Natural killer cell (primary cell): ENCODE data around the gene GALNT4. TPM values are rescaled to one million over a fixed set of nuclear protein-coding genes. Genes with fewer than 3 reads are reported as not detected.

Source experiments
- ATAC-seq, 3 donors: fragments of 150-1000 bp in 2 of 3; fragments of 200-7000 bp in 1 of 3; cut with Tn5 transposase; 1 replicate in 1 of 3; 2 replicates in 2 of 3; pipeline ENCODE4 v1.10.0; 2021; ENCODE audit warnings: mild to moderate bottlenecking in 2 of 3, moderate library complexity in 2 of 3
- DNase-seq, 2 donors: peaks; one replicate each; pipeline versions ENCODE4 v3.0.0 to v3.0.0-alpha.2; 2013 to 2021; ENCODE audit warnings: mixed read lengths in 1 of 2
- H3K27ac ChIP-seq: one replicate; pipeline ENCODE4 v1.5.1; 2013; ENCODE audit warnings: mild to moderate bottlenecking, low read length
- H3K27me3 ChIP-seq: one replicate; pipeline ENCODE4 v1.6.1; 2013; ENCODE audit warnings: low read length; ENCODE audit not compliant: control insufficient read depth, insufficient read depth
- H3K36me3 ChIP-seq: one replicate; pipeline ENCODE4 v1.6.1; 2013; ENCODE audit warnings: low read length; ENCODE audit not compliant: control insufficient read depth, insufficient read depth
- H3K4me1 ChIP-seq: one replicate; pipeline ENCODE4 v1.6.1; 2013; ENCODE audit warnings: low read length; ENCODE audit not compliant: control insufficient read depth, insufficient read depth
- H3K4me3 ChIP-seq: one replicate; pipeline ENCODE4 v1.5.1; 2013; ENCODE audit warnings: low read length
- H3K9me3 ChIP-seq: one replicate; pipeline ENCODE4 v1.6.1; 2013; ENCODE audit warnings: low read length; ENCODE audit not compliant: control insufficient read depth, insufficient read depth
- H3K27ac Mint-ChIP-seq, 2 donors: one replicate each; pipeline ENCODE4 v1.8.0; 2022; ENCODE audit warnings: mild to moderate bottlenecking in 2 of 2, mixed read lengths in 2 of 2, moderate library complexity in 1 of 2
- H3K27me3 Mint-ChIP-seq, 2 donors: one replicate each; pipeline ENCODE4 v1.8.0; 2022; ENCODE audit warnings: low read depth in 2 of 2, mixed read lengths in 2 of 2
- H3K36me3 Mint-ChIP-seq: one replicate; pipeline ENCODE4 v1.8.0; 2022; ENCODE audit warnings: mixed read lengths
- H3K4me1 Mint-ChIP-seq, 2 donors: one replicate each; pipeline ENCODE4 v1.8.0; 2022; ENCODE audit warnings: mixed read lengths in 2 of 2
- H3K4me3 Mint-ChIP-seq: one replicate; pipeline ENCODE4 v1.8.0; 2022; ENCODE audit warnings: mild to moderate bottlenecking, moderate library complexity, mixed read lengths
- H3K9me3 Mint-ChIP-seq, 2 donors: one replicate each; pipeline ENCODE4 v1.8.0; 2022; ENCODE audit warnings: mixed read lengths in 2 of 2
- CTCF ChIP-seq: fragments of 200-600 bp; IDR thresholded peaks from one replicate; pipeline ENCODE4 v1.8.0; 2022; ENCODE audit warnings: antibody characterized with exemption
- WGBS: methylation state at CpG from one replicate; pipeline ENCODE4 v1.1.7; 2013; ENCODE audit warnings: missing lambda C conversion rate; ENCODE audit not compliant: insufficient coverage; 5-methylcytosine and 5-hydroxymethylcytosine counted together
- intact Hi-C: fragments of 100-400 bp; cut with micrococcal nuclease; formaldehyde crosslinking; loops from one replicate; pipeline ENCODE4 v1.14.2; 2022
- total RNA-seq, 4 donors: library from RNA; stranded (reverse); fragments of 120-200 nt in 1 of 4; gene quantifications; one replicate each; pipeline versions ENCODE4 v1.2.3 to v1.2.4, GENCODE V29; 2013 to 2022

Gene GALNT4
- total RNA-seq, 3 donors from 2014 or later (not counting 1 experiment from before 2014, with no cell fraction given) = 14.3 to 19.9 (median 18.7) TPM

- Histone ChIP-seq H3K36me3 (no peaks in the 10 kb centered on the region), H3K27ac (no peak overlapping the region), H3K27me3 (no peaks in the 10 kb centered on the region), H3K9me3 (no peaks in the 10 kb centered on the region), H3K4me3 (no peak overlapping the region), H3K4me1 (no peaks in the 10 kb centered on the region)
- H3K27me3 Mint-ChIP-seq = peaks cover 0 to 7% of the 10 kb centered on the region in 2 donors
- H3K27ac Mint-ChIP-seq = no peak overlapping the region
- no peak for TF ChIP-seq CTCF
- H3K4me1 Mint-ChIP-seq = no peaks in the 10 kb centered on the region
- intact Hi-C loops = no loop called here
- 92% methylated on average over 10 of the region's 10 CpGs for WGBS
- no peak for DNase-seq
- no peak for ATAC-seq
- H3K9me3 Mint-ChIP-seq = no peaks in the 10 kb centered on the region
- H3K4me3 Mint-ChIP-seq = no peak overlapping the region
- H3K36me3 Mint-ChIP-seq = no peaks in the 10 kb centered on the region
Observed at GRCh38 chr12:89559753-89560152, 35.2 kb upstream of the GALNT4 start.

- H3K4me3 ChIP-seq = no peak overlapping the region
Observed at GRCh38 chr12:89556976-89557375, 32.4 kb upstream of the GALNT4 start.

GRCh38 chr12:89552376-89552775, 27.8 kb upstream of the GALNT4 start:
- TF ChIP-seq CTCF = no peak
- WGBS = 86% methylated on average over 1 of the region's 1 CpG

More at GRCh38 chr12:89556976-89557375, 32.4 kb upstream of the GALNT4 start:
- no peak overlapping the region for H3K27ac ChIP-seq
- ATAC-seq (no peak), DNase-seq (no peak)
- H3K4me1 ChIP-seq = no peaks in the 10 kb centered on the region
- Mint-ChIP-seq H3K27me3 (peaks cover 0 to 7% of the 10 kb centered on the region in 2 donors), H3K9me3 (no peaks in the 10 kb centered on the region), H3K27ac (no peak overlapping the region), H3K36me3 (no peaks in the 10 kb centered on the region), H3K4me1 (no peaks in the 10 kb centered on the region), H3K4me3 (no peak overlapping the region)
- intact Hi-C loops = no loop called here
- H3K36me3 ChIP-seq = no peaks in the 10 kb centered on the region
- WGBS = 92% methylated on average over 2 of the region's 2 CpGs
- H3K27me3 ChIP-seq = no peaks in the 10 kb centered on the region
- H3K9me3 ChIP-seq = no peaks in the 10 kb centered on the region
- no peak for TF ChIP-seq CTCF

GRCh38 chr12:89551747-89552146, 27.2 kb upstream of the GALNT4 start:
- Histone ChIP-seq H3K9me3 (no peaks in the 10 kb centered on the region), H3K27me3 (no peaks in the 10 kb centered on the region), H3K36me3 (no peaks in the 10 kb centered on the region), H3K27ac (no peak overlapping the region), H3K4me3 (no peak overlapping the region), H3K4me1 (no peaks in the 10 kb centered on the region)
- Mint-ChIP-seq H3K27ac (no peak overlapping the region), H3K4me3 (no peak overlapping the region), H3K9me3 (no peaks in the 10 kb centered on the region), H3K27me3 (peaks cover 0 to 4% of the 10 kb centered on the region in 2 donors), H3K36me3 (no peaks in the 10 kb centered on the region), H3K4me1 (no peaks in the 10 kb centered on the region)
- intact Hi-C loops = no loop called here
- no CpG with 5 or more reads among the region's 2 CpGs for WGBS
- ATAC-seq = no peak
- no peak for TF ChIP-seq CTCF
- DNase-seq = no peak

More at GRCh38 chr12:89552376-89552775, 27.8 kb upstream of the GALNT4 start:
- Histone ChIP-seq H3K4me3 (no peak overlapping the region), H3K9me3 (no peaks in the 10 kb centered on the region), H3K4me1 (no peaks in the 10 kb centered on the region), H3K27ac (no peak overlapping the region), H3K27me3 (no peaks in the 10 kb centered on the region), H3K36me3 (no peaks in the 10 kb centered on the region)
- no peaks in the 10 kb centered on the region for H3K4me1 Mint-ChIP-seq
- intact Hi-C loops = no loop called here
- H3K27ac Mint-ChIP-seq = no peak overlapping the region
- ATAC-seq (no peak), DNase-seq (no peak)
- H3K9me3 Mint-ChIP-seq = no peaks in the 10 kb centered on the region
- H3K27me3 Mint-ChIP-seq = peaks cover 0 to 5% of the 10 kb centered on the region in 2 donors
- no peaks in the 10 kb centered on the region for H3K36me3 Mint-ChIP-seq
- no peak overlapping the region for H3K4me3 Mint-ChIP-seq
